PFSK-1 (cell line): ENCODE results near the gene MTFR1L.

ENCODE experiments used
- FOXP2 ChIP-seq: optimal IDR thresholded peaks from 2 replicates; pipeline ENCODE3; 2011; ENCODE audit warnings: borderline replicate concordance, control low read depth, inconsistent platforms; ENCODE audit not compliant: insufficient read depth; ENCODE audit errors: extremely low read length, extremely low read depth
- POLR2AphosphoS5 ChIP-seq: IDR thresholded peaks from 2 replicates; pipeline ENCODE4 v1.6.1; 2012; ENCODE audit warnings: low read depth, mild to moderate bottlenecking, control low read depth, low read length, moderate library complexity
- REST ChIP-seq, 2 experiments: IDR thresholded peaks; 2 replicates each; pipeline versions ENCODE4 v1.6.1 to v1.8.0; 2011 to 2012; ENCODE audit warnings: low read depth in 2 of 2, low read length in 2 of 2, control low read depth in 1 of 2, inconsistent platforms in 1 of 2, mild to moderate bottlenecking in 1 of 2, moderate library complexity in 1 of 2; ENCODE audit not compliant: insufficient read depth in 1 of 2
- SIN3A ChIP-seq: IDR thresholded peaks from 2 replicates; pipeline ENCODE4 v1.6.1; 2012; ENCODE audit warnings: mild to moderate bottlenecking, low read length, moderate library complexity, borderline replicate concordance; ENCODE audit not compliant: insufficient read depth
- TAF1 ChIP-seq: IDR thresholded peaks from 2 replicates; pipeline ENCODE4 v1.6.1; 2012; ENCODE audit warnings: low read length, control low read depth, borderline replicate concordance; ENCODE audit not compliant: insufficient read depth

The MTFR1L gene

DNA sequence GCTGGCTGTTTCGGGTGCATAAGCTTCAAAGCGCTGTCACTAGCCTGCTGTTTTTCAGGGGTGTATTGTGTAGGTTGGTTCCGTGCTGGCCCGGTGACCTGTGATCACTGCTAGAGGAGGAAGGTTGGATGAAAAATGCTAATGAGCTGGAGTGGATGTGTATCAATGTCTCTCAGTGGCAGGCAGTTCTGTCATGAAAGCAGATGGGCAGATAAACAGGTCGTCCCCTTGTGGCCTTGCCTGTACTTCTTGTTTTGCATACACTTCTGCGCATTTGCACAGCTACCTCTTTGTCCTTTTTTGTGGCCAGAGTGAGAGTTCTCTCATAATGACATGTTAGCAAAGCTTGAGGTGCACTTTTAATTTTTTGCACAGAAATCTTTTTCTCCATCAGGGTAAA, 16.8 kb upstream of the MTFR1L start:
- TF ChIP-seq REST (IDR thresholded peaks at IDR 0.05; ENCODE audit: insufficient read depth in 1 of 2, low read depth in 2 of 2, low read length in 2 of 2) (no peak), FOXP2 (no peak)

GRCh38 chr1:25803368-25803767, 16.4 kb upstream of the MTFR1L start:
- TF ChIP-seq POLR2AphosphoS5 (no peak), SIN3A (no peak), REST (IDR thresholded peaks at IDR 0.05; ENCODE audit: insufficient read depth in 1 of 2, low read depth in 2 of 2, low read length in 2 of 2) (no peak), TAF1 (no peak), FOXP2 (no peak)

GRCh38 chr1:25804244-25804963, 15.3 kb upstream of the MTFR1L start:
- TF ChIP-seq FOXP2, result no peak
- TF ChIP-seq REST (IDR thresholded peaks at IDR 0.05; ENCODE audit: insufficient read depth in 1 of 2, low read depth in 2 of 2, low read length in 2 of 2), result no peak
- no peak for TF ChIP-seq SIN3A
- no peak for TF ChIP-seq POLR2AphosphoS5
- TF ChIP-seq TAF1, result no peak

- TF ChIP-seq REST (IDR thresholded peaks at IDR 0.05; ENCODE audit: insufficient read depth in 1 of 2, low read depth in 2 of 2, low read length in 2 of 2) (no peak), FOXP2 (no peak), POLR2AphosphoS5 (no peak; the same call in 1 of the 2 replicates), SIN3A (no peak), TAF1 (no peak)
These were observed 14.5 kb upstream of the MTFR1L start for GRCh38 chr1:25804964-25805862.

DNA sequence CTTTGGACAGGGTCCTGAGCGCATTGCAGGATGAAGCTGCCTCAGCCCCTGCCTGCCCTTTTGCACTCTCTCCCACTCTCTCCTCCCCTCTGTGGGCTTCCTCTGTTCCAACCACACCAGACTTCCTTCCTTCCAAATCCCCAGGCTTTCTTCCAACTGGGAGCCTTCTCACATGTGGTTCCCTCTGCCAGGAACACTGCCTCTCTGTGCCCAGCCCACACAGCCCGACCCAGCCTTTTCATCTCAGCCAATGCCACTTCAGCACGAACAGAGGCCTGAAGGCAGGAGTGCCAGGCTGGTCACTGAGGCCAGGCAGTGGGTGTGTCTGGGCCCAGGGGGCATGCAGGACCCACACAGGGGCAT, 13.9 kb upstream of the MTFR1L start:
- no peak for TF ChIP-seq REST (IDR thresholded peaks at IDR 0.05; ENCODE audit: insufficient read depth in 1 of 2, low read depth in 2 of 2, low read length in 2 of 2)
- TF ChIP-seq SIN3A, result no peak
- no peak for TF ChIP-seq TAF1
- TF ChIP-seq FOXP2, result no peak
- no peak for TF ChIP-seq POLR2AphosphoS5
